ENCODE measurements around the gene UQCC3.
"Not testable (repeated sequence)": the region's sequence is repeated elsewhere in the genome, so short reads cannot be mapped to it uniquely, and the experiment has no call there.

UQCC3 gene

DNA sequence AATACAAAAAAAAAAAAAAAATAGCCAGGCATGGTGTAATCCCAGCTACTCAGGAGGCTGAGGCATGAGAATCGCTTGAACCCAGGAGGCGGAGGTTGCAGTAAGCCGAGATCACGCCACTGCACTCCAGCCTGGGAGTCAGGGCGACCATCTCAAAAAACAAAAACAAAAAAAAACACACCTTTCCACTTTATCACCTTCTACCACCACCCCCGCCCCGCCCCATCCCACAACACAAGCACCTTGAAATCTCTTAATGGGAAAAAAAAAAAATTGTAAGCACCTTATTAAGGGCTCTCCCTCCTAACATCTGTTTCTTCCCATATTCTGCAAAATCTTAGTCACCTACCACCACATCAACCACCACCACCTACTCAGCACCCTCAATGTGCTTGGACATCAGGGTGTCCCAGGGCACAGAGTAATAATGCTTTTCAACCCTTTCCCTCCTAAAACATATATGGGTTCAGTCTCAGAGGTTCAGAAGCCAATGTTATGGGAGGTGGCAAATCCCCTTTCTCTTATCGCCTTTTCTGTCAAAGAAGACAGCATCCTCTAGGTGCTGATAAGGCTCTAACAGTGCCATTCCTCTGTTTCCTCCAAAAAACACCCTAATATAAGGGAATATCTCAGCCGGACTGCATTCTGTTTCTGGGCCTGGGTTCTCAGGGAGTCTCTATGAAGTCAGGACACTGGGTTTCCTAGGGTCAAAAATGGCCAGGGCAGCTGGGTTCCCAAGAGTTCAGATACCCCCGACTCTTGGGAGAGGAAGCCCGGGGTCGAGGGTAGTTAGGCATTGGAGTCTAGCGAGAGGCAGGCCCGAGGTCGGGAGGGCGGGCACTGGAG is 19.1 kb upstream of the UQCC3 start:
- H3K36me3 Mint-ChIP-seq (ENCODE audit: low read depth), result peaks cover 10% of the 10 kb centered on the region
- H3K27ac Mint-ChIP-seq, result peak overlapping the region; percentile 92
- DNase-seq, result no peak
- H3K4me1 Mint-ChIP-seq, result peaks cover 27% of the 10 kb centered on the region
- no peaks in the 10 kb centered on the region for H3K27me3 Mint-ChIP-seq
- H3K9me3 Mint-ChIP-seq, result no peaks in the 10 kb centered on the region
- H3K4me3 Mint-ChIP-seq, result peak overlapping the region; percentile 94
- no peak for ATAC-seq

DNA sequence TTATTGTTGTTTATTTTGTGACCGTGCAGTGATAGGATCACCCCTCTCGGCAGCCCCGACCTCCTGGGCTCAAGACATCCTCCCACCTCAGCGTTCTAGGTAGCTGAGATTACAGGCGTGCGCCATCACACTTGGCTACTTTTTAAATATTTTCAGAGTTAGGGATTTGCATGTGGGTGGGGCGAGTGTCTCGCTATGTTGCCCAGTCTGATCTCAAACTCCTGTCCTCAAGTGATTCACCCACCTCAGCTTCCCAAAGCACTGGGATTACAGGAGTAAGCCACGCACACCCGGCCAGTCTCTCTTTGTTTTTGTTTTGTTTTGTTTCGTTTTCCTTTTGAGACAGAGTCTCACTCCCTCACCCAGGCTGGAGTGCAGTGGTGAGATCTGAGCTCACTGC is 17.2 kb upstream of the UQCC3 start:
- peak overlapping the region; percentile 47 for H3K4me3 Mint-ChIP-seq
- H3K27me3 Mint-ChIP-seq, result no peaks in the 10 kb centered on the region
- H3K36me3 Mint-ChIP-seq (ENCODE audit: low read depth), result peaks cover 10% of the 10 kb centered on the region
- H3K9me3 Mint-ChIP-seq, result no peaks in the 10 kb centered on the region
- peak overlapping the region; percentile 69 for H3K27ac Mint-ChIP-seq
- DNase-seq (no peak), ATAC-seq (no peak)
- H3K4me1 Mint-ChIP-seq, result peaks cover 23% of the 10 kb centered on the region

GRCh38 chr11:62656796-62657429 is 14.6 kb upstream of the UQCC3 start:
- Mint-ChIP-seq H3K9me3 (no peaks in the 10 kb centered on the region), H3K27ac (no peak overlapping the region), H3K27me3 (no peaks in the 10 kb centered on the region), H3K4me3 (no peak overlapping the region), H3K36me3 (ENCODE audit: low read depth) (peaks cover 12% of the 10 kb centered on the region), H3K4me1 (peaks cover 17% of the 10 kb centered on the region)
- ATAC-seq, result no peak
- DNase-seq, result no peak

DNA sequence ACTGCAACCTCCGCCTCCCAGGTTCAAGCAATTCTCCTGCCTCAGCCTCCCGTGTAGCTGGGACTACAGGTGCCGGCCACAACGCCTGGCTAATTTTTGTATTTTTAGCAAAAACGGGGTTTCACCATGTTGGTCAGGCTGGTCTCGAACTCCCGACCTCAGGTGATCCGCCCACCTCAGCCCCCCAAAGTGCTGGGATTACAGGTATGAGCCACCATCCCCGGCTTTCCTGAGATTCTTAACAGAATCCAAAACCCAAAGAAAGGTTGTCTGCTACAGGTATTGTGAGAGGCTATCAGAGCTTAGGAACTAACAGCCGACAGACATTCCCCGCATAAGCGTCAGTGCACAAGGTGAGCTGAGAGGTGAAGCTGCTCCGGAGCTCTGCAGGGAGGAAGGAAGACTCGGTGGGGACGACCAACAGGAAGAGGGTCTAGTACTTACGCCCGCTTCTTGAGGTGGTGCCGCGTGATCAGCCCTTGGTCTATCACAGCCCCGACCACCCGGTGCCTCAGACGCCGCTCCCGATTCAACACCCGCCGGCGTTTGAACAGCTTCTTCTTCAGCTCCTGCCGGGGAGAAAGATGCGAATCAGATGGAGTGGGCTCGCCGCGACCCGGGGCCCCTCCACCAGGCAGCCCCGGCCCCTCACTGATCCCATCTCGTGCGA is 6.9 kb upstream of the UQCC3 start:
- peaks cover 62% of the 10 kb centered on the region for H3K36me3 Mint-ChIP-seq (ENCODE audit: low read depth)
- DNase-seq, result peak; percentile 61

DNA sequence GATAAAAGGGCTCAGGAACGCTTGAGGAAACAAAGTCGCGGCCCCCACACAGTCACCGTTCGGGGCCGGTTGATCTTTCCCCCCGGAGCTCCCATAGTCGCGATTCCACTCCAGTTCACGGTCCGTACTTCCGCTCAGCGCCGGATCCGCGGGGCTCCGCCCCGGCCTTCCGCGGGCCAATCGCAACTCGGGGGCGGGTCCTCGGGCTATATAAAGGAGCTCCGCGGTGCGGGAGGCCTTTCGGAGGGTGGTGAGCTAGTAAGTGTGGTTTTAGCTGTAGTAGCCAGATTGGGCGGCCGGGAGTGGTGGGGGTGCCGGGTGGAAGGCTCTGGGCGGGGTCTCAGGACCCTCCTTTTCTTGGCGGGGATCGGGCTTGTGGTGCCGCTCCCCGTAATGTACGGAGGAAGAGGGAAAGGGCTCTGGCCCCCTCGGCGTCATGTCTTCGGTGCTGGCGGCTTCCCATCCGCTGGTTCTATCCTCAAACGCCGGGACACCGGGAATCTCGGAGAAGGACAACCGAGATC is 6.3 kb upstream of the UQCC3 start, which contains the start of the genes C11orf98 and CSKMT:
Gene C11orf98, minus strand, starts transcription at position 136 of the 524 bp plus-strand sequence. Its CDS starts 41 bp downstream, at position 95.
Gene CSKMT, plus strand, starts transcription at position 238 of the 524 bp plus-strand sequence. CDS start 568 bp downstream, outside the sequence.
- peak within 1 kb of the TSS; percentile 99 for H3K4me3 Mint-ChIP-seq
- ATAC-seq, result peak; percentile 87
- peak within 1 kb of the TSS; percentile 99 for H3K27ac Mint-ChIP-seq
- DNase-seq, result peak; percentile 97
- no peaks in the 10 kb centered on the region for H3K9me3 Mint-ChIP-seq
- H3K4me1 Mint-ChIP-seq, result peaks cover 52% of the 10 kb centered on the region
- H3K27me3 Mint-ChIP-seq, result peaks cover 2% of the 10 kb centered on the region
- H3K36me3 Mint-ChIP-seq (ENCODE audit: low read depth), result peaks cover 66% of the 10 kb centered on the region

More for the DNA sequence above, 6.9 kb upstream of the UQCC3 start:
- Mint-ChIP-seq H3K27ac (peak overlapping the region; percentile 99), H3K9me3 (no peaks in the 10 kb centered on the region), H3K4me3 (peak overlapping the region; percentile 99), H3K4me1 (peaks cover 47% of the 10 kb centered on the region), H3K27me3 (peaks cover 2% of the 10 kb centered on the region)
- ATAC-seq, result peak; percentile 44

GRCh38 chr11:62665599-62666258 is 5.7 kb upstream of the UQCC3 start:
- H3K27me3 Mint-ChIP-seq, result peaks cover 2% of the 10 kb centered on the region
- H3K4me1 Mint-ChIP-seq, result peaks cover 55% of the 10 kb centered on the region
- peaks cover 68% of the 10 kb centered on the region for H3K36me3 Mint-ChIP-seq (ENCODE audit: low read depth)
- peak overlapping the region; percentile 99 for H3K27ac Mint-ChIP-seq
- ATAC-seq (peak; percentile 35), DNase-seq (peak; percentile 67)
- no peaks in the 10 kb centered on the region for H3K9me3 Mint-ChIP-seq
- H3K4me3 Mint-ChIP-seq, result peak overlapping the region; percentile 99

- DNase-seq, result no peak
- H3K4me1 Mint-ChIP-seq, result peaks cover 59% of the 10 kb centered on the region
These were observed 5.1 kb upstream of the UQCC3 start for GRCh38 chr11:62666259-62666926.

DNA sequence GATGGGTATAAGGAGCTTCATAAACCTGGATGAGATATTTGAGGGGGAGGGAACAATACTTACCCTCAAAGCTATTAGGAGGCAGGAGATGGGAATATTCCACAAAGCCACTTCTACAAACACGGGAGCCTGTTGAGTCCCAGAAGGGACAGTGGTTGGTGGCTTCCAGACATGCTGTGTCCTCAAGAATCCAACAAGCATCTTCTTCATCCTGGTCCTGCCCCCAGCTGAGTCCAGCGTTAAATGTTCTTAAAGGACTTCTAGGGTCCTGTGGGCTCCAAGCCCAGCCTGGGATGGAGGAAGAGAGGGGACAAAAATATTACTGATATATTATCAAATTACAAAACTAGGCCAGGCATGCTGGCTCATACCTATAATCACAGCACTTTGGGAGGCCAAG is 4.0 kb upstream of the UQCC3 start:
- DNase-seq (no peak), ATAC-seq (no peak)
- H3K4me1 Mint-ChIP-seq, result peaks cover 62% of the 10 kb centered on the region
- peaks cover 71% of the 10 kb centered on the region for H3K36me3 Mint-ChIP-seq (ENCODE audit: low read depth)
- H3K27ac Mint-ChIP-seq, result peak overlapping the region; percentile 99
- H3K27me3 Mint-ChIP-seq, result peaks cover 2% of the 10 kb centered on the region
- no peaks in the 10 kb centered on the region for H3K9me3 Mint-ChIP-seq
- H3K4me3 Mint-ChIP-seq, result peak overlapping the region; percentile 99

More at GRCh38 chr11:62666259-62666926, 5.1 kb upstream of the UQCC3 start:
- peak overlapping the region; percentile 99 for H3K4me3 Mint-ChIP-seq
- H3K27me3 Mint-ChIP-seq, result peaks cover 2% of the 10 kb centered on the region
- H3K27ac Mint-ChIP-seq, result peak overlapping the region; percentile 99
- peak; percentile 2 for ATAC-seq
- H3K36me3 Mint-ChIP-seq (ENCODE audit: low read depth), result peaks cover 71% of the 10 kb centered on the region
- no peaks in the 10 kb centered on the region for H3K9me3 Mint-ChIP-seq

DNA sequence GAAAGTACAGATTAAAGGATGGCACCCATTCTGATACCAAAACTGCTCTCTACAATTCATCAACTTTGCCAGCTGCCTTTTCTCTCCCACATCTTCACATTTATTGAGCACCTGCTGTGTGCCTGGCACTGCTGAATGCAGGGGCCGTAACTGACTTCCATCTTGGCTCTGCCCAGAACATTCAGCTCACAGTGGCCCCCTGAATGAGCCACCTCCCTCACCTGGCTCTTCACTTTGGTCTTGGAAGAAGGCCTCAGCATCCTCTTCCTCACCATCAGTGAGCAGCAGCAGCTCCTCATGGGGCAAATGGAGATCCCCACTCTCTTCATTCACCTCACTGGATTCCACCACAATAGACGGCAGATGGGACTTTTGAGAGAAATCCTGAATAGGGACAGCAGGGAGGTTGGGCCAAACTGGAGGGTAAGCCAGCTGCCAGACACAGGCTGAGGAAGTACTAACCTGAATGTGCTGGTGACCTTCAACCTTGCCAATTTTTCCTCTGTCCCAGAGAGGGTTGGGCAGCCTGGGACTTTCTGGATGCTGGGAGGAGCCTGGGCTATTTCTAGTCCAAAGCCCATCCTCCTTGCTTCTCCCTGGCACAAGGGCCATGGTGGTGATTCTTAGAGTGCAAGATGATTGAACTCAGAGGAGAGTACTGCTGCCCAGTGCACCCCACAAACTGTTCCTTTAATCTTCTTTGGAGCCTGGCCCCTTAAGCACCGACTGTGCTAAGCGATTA is 1.9 kb upstream of the UQCC3 start:
- Mint-ChIP-seq H3K9me3 (no peaks in the 10 kb centered on the region), H3K36me3 (ENCODE audit: low read depth) (peaks cover 67% of the 10 kb centered on the region), H3K4me1 (peaks cover 65% of the 10 kb centered on the region), H3K27ac (peak overlapping the region; percentile 97), H3K27me3 (peaks cover 2% of the 10 kb centered on the region), H3K4me3 (peak overlapping the region; percentile 95)
- no peak for ATAC-seq
- no peak for DNase-seq

- peaks cover 61% of the 10 kb centered on the region for H3K36me3 Mint-ChIP-seq (ENCODE audit: low read depth)
- H3K9me3 Mint-ChIP-seq, result no peaks in the 10 kb centered on the region
- peaks cover 63% of the 10 kb centered on the region for H3K4me1 Mint-ChIP-seq
- ATAC-seq (no peak), DNase-seq (no peak)
- H3K27me3 Mint-ChIP-seq, result no peaks in the 10 kb centered on the region
- H3K27ac Mint-ChIP-seq, result peak overlapping the region; percentile 97
- peak overlapping the region; percentile 95 for H3K4me3 Mint-ChIP-seq
These were observed 251 bp upstream of the UQCC3 start for GRCh38 chr11:62671236-62671607.

DNA sequence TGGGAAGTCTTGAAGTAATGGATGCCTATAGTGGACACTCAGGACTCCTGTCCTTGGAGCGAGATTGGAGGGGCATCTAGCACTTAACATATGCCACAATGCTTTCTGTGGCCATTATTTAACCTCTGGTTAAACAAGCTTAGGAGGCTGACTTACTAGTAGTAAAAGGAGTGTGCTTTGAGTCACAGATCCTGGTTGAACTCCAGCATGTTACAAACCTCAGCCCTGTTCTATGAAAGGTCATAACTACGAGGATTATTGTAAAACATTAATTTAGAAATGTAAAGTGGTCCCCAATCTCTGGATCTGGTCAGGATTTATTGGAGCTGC is 1.7 kb downstream of the UQCC3 start:
- no peaks in the 10 kb centered on the region for H3K9me3 Mint-ChIP-seq
- H3K36me3 Mint-ChIP-seq (ENCODE audit: low read depth), result peaks cover 62% of the 10 kb centered on the region
- H3K4me3 Mint-ChIP-seq, result peak overlapping the region; percentile 95
- H3K4me1 Mint-ChIP-seq, result peaks cover 63% of the 10 kb centered on the region
- no peaks in the 10 kb centered on the region for H3K27me3 Mint-ChIP-seq
- DNase-seq (no peak), ATAC-seq (no peak)
- H3K27ac Mint-ChIP-seq, result peak overlapping the region; percentile 97

GRCh38 chr11:62675415-62675814 is 3.9 kb downstream of the UQCC3 start:
- not testable (repeated sequence) for H3K9me3 Mint-ChIP-seq, H3K27me3 Mint-ChIP-seq, H3K27ac Mint-ChIP-seq, DNase-seq, H3K4me3 Mint-ChIP-seq, ATAC-seq
- peaks cover 49% of the 10 kb centered on the region for H3K36me3 Mint-ChIP-seq (ENCODE audit: low read depth)
- peaks cover 61% of the 10 kb centered on the region for H3K4me1 Mint-ChIP-seq

DNA sequence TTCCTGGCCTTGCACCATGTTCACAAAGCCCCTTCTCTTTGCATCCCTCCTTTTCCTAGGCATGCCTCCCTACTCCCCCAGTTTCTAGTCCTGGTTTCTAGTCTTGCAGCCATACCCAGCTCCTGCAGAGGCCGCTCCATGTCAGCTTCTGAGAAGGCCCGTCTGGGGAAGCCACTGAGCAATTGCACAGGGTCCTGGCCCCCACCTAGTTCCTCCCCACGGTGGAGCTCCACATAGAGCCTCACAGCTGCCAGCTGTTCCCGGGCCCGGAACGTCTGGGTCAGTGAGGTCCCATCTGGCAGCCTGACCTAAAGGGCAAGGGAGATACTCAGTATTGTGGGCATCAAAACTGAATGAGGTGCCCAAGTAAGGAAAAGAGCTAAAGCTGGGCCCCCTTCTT is 5.2 kb downstream of the UQCC3 start:
- Mint-ChIP-seq H3K27me3 (no peaks in the 10 kb centered on the region), H3K27ac (peak overlapping the region; percentile 74), H3K4me3 (peak overlapping the region; percentile 48), H3K9me3 (no peaks in the 10 kb centered on the region), H3K4me1 (peaks cover 61% of the 10 kb centered on the region), H3K36me3 (ENCODE audit: low read depth) (peaks cover 38% of the 10 kb centered on the region)
- DNase-seq, result no peak
- ATAC-seq, result no peak
